Naive thymus-derived CD4-positive, alpha-beta T cell (primary cell): ENCODE results near the gene INO80C. TPM values are rescaled to one million over a fixed set of nuclear protein-coding genes. Genes with fewer than 3 reads are reported as not detected.
"Not testable (repeated sequence)": the region's sequence is repeated elsewhere in the genome, so short reads cannot be mapped to it uniquely, and the experiment has no call there.

Source experiments
- ATAC-seq: fragments of 150-1000 bp; cut with Tn5 transposase; 2 replicates; pipeline ENCODE4 v1.10.0; 2021; ENCODE audit warnings: mild to moderate bottlenecking, moderate library complexity
- CTCF ChIA-PET: fragments of 350-600 bp; sonication (Branson Sonifier 250); formaldehyde crosslinking; loops from one replicate; lab custom pipeline; 2021; ENCODE audit warnings: antibody characterized with exemption; lab: Charles Lee
- POLR2A ChIA-PET: fragments of 350-600 bp; sonication (Branson Sonifier 250); formaldehyde crosslinking; loops from one replicate; lab custom pipeline; 2021; ENCODE audit warnings: antibody characterized with exemption, inconsistent platforms; lab: Charles Lee
- DNase-seq, 9 donors: peaks; one replicate each; pipeline versions ENCODE4 v3.0.0 to v3.0.0-alpha.2; 2020 to 2022; ENCODE audit warnings: mixed read lengths in 1 of 9
- H3K27ac ChIP-seq: one replicate; pipeline ENCODE4 v1.7.0; 2013; ENCODE audit warnings: mild to moderate bottlenecking, low read depth, low read length, moderate library complexity
- H3K27me3 ChIP-seq, 2 donors: one replicate each; pipeline ENCODE4 v1.7.0; 2013; ENCODE audit warnings: low read length in 2 of 2, mild to moderate bottlenecking in 2 of 2, moderate library complexity in 2 of 2; ENCODE audit not compliant: control insufficient read depth in 2 of 2, insufficient read depth in 2 of 2
- H3K36me3 ChIP-seq, 3 experiments: 1 replicate in 2 of 3; 2 replicates in 1 of 3; pipeline ENCODE4 v1.7.0; 2013; ENCODE audit warnings: low read length in 3 of 3, mild to moderate bottlenecking in 3 of 3, moderate library complexity in 1 of 3; ENCODE audit not compliant: insufficient read depth in 3 of 3, control insufficient read depth in 2 of 3
- H3K4me1 ChIP-seq, 2 donors: one replicate each; pipeline ENCODE4 v1.7.0; 2013; ENCODE audit warnings: low read length in 2 of 2, mild to moderate bottlenecking in 2 of 2, moderate library complexity in 1 of 2; ENCODE audit not compliant: control insufficient read depth in 2 of 2, insufficient read depth in 2 of 2
- H3K4me3 ChIP-seq: 2 replicates; pipeline ENCODE4 v1.7.0; 2013; ENCODE audit warnings: mild to moderate bottlenecking, low read length
- H3K9me3 ChIP-seq, 3 experiments: 1 replicate in 2 of 3; 2 replicates in 1 of 3; pipeline ENCODE4 v1.7.0; 2013; ENCODE audit warnings: low read length in 3 of 3; ENCODE audit not compliant: control insufficient read depth in 2 of 3
- H3K27ac Mint-ChIP-seq, 9 donors: one replicate each; pipeline ENCODE4 v1.8.0; 2020 to 2022; ENCODE audit warnings: mixed read lengths in 9 of 9, mild to moderate bottlenecking in 8 of 9, moderate library complexity in 5 of 9, inconsistent platforms in 2 of 9
- H3K27me3 Mint-ChIP-seq, 5 donors: one replicate each; pipeline ENCODE4 v1.8.0; 2021 to 2022; ENCODE audit warnings: mixed read lengths in 5 of 5, mild to moderate bottlenecking in 1 of 5
- H3K36me3 Mint-ChIP-seq, 5 donors: one replicate each; pipeline ENCODE4 v1.8.0; 2020 to 2022; ENCODE audit warnings: mixed read lengths in 5 of 5, mild to moderate bottlenecking in 3 of 5, inconsistent platforms in 1 of 5
- H3K4me1 Mint-ChIP-seq, 7 donors: one replicate each; pipeline ENCODE4 v1.8.0; 2020 to 2022; ENCODE audit warnings: mixed read lengths in 7 of 7, mild to moderate bottlenecking in 3 of 7, inconsistent platforms in 1 of 7
- H3K4me3 Mint-ChIP-seq, 10 donors: one replicate each; pipeline ENCODE4 v1.8.0; 2020 to 2022; ENCODE audit warnings: mild to moderate bottlenecking in 10 of 10, mixed read lengths in 10 of 10, moderate library complexity in 6 of 10, inconsistent platforms in 2 of 10
- H3K9me3 Mint-ChIP-seq, 11 donors: one replicate each; pipeline ENCODE4 v1.8.0; 2020 to 2022; ENCODE audit warnings: mixed read lengths in 11 of 11, mild to moderate bottlenecking in 4 of 11, inconsistent platforms in 1 of 11, moderate library complexity in 1 of 11
- intact Hi-C, 2 donors: fragments of 100-400 bp; cut with micrococcal nuclease; formaldehyde crosslinking; loops; one replicate each; pipeline ENCODE4 v1.15.1; 2023
- polyA plus RNA-seq, 2 donors: library from polyadenylated mRNA; unstranded; fragments of 300-500 nt; fragmentation: Illumina TruSeq; gene quantifications; one replicate each; pipeline ENCODE4 v1.2.3, GENCODE V29; 2021
- total RNA-seq, 6 experiments: library from RNA in 5 of 6; stranded (reverse) in 5 of 6; gene quantifications; 1 replicate in 5 of 6; 2 replicates in 1 of 6; pipeline ENCODE4 v1.2.3 and lab custom pipeline; 2021 to 2026

The INO80C gene
- total and polyA plus RNA-seq, 7 experiments from 2014 or later = 20.2 to 26.8 (median 25.7) TPM

DNA sequence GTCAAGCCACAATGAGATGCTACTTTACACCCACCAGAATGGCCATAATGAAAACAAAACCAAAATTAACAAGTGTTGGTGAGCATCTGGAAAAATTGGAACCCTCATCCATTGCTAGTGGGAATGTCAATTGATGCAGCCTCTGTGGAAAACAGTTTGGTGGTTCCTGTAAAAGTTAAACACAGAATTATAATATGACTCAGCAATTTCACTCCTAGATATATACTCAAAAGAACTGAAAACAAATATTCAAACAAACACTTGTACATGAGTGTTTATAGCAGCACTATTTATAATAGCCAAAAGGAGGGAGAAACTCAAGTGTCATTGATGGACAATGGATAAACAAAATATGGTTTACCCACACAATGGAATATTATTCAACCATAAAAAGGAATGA is 43.0 kb downstream of the INO80C start:
- Mint-ChIP-seq H3K27me3 (peaks cover 0 to 5% (median 0%) of the 10 kb centered on the region in 5 donors), H3K27ac (no peak overlapping the region), H3K36me3 (peaks cover 0 to 4% (median 0%) of the 10 kb centered on the region in 5 donors), H3K4me3 (no peak overlapping the region), H3K9me3 (peaks cover 0 to 7% (median 0%) of the 10 kb centered on the region in 11 donors), H3K4me1 (peaks cover 0 to 9% (median 0%) of the 10 kb centered on the region in 7 donors)
- Histone ChIP-seq H3K4me3 (no peak overlapping the region), H3K27ac (no peak overlapping the region), H3K36me3 (no peaks in the 10 kb centered on the region), H3K4me1 (no peaks in the 10 kb centered on the region), H3K27me3 (peaks cover 0 to 3% of the 10 kb centered on the region in 2 donors), H3K9me3 (no peaks in the 10 kb centered on the region)
- DNase-seq = no peak
- ChIA-PET POLR2A (no interaction called here), CTCF (no interaction called here)
- ATAC-seq = no peak
- intact Hi-C loops = no loop called here

DNA sequence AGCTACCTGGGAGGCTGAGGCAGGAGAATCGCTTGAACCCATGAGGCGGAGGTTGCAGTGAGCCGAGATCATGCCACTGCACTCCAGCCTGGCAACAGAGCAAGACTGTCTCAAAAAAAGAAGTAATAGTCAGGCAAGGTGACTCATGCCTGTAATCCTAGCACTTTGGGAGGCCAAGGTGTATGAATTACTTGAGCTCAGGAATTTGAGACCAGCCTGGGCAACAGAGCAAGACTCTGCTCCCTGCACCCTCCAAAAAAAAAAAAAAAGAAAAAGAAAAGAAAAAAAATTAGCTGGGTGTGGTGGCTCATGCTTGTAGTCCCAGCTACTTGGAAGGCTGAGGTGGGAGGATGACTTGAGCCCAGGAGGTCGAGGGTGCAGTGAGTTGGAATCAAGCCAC is 44.7 kb downstream of the INO80C start:
- POLR2A ChIA-PET, H3K27ac ChIP-seq, H3K27ac Mint-ChIP-seq, CTCF ChIA-PET, ATAC-seq, H3K4me1 ChIP-seq, H3K9me3 Mint-ChIP-seq, H3K4me3 Mint-ChIP-seq, H3K4me3 ChIP-seq, DNase-seq, H3K27me3 ChIP-seq, H3K9me3 ChIP-seq, H3K27me3 Mint-ChIP-seq, intact Hi-C loops, H3K36me3 ChIP-seq, H3K4me1 Mint-ChIP-seq, H3K36me3 Mint-ChIP-seq: not testable (repeated sequence)

DNA sequence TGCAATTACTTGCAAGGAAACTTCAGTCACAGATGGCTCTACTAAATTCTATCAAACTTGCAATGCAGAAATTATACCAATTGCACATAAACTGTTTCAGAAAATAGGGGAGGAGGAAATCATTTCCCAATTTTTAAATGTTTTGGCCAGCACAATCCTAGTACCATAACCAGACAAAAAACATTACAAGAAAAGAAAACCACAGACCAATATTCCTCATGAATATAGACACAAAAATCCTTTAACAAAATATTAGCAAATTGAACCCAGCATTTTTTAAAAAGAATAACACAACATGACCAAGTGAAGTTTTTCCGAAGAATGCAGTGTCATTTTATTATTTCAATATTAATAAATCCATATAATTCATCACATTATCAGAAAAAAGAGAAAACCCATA is 45.8 kb downstream of the INO80C start:
- no peaks in the 10 kb centered on the region for H3K36me3 ChIP-seq
- Mint-ChIP-seq H3K27ac (no peak overlapping the region), H3K36me3 (peaks cover 0 to 4% (median 0%) of the 10 kb centered on the region in 5 donors), H3K4me3 (no peak overlapping the region), H3K9me3 (peaks cover 0 to 7% (median 0%) of the 10 kb centered on the region in 11 donors), H3K27me3 (peaks cover 0 to 9% (median 0%) of the 10 kb centered on the region in 5 donors), H3K4me1 (no peaks in the 10 kb centered on the region)
- ATAC-seq (no peak), DNase-seq (no peak)
- H3K27me3 ChIP-seq = peaks cover 0 to 3% of the 10 kb centered on the region in 2 donors
- H3K9me3 ChIP-seq = no peaks in the 10 kb centered on the region
- no peaks in the 10 kb centered on the region for H3K4me1 ChIP-seq
- intact Hi-C loops = no loop called here
- POLR2A ChIA-PET = no interaction called here
- H3K4me3 ChIP-seq = no peak overlapping the region
- H3K27ac ChIP-seq = no peak overlapping the region
- CTCF ChIA-PET = no interaction called here

DNA sequence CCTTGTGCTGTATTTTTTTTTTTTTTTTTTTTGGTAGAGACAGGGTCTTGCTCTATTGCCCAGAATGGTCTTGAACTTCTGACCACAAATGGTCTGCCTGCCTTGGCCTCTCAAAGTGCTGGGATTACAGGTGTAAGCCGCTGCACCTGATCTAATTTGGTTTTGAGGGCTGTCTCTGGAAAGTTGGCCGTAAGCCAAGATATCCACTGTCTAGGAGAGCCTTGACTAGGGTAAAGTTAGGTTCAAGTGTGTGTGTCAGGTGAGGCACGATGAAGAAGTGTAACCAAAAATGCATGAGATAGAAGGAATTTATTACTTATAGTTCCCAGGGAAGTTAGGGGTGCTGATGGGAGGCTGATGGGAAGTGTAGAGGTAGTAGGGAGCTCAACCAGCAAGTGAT is 46.7 kb downstream of the INO80C start:
- DNase-seq (no peak), ATAC-seq (no peak)
- Histone ChIP-seq H3K27ac (no peak overlapping the region), H3K27me3 (peaks cover 0 to 3% of the 10 kb centered on the region in 2 donors), H3K4me1 (no peaks in the 10 kb centered on the region), H3K4me3 (no peak overlapping the region), H3K9me3 (no peaks in the 10 kb centered on the region), H3K36me3 (no peaks in the 10 kb centered on the region)
- POLR2A ChIA-PET = no interaction called here
- H3K9me3 Mint-ChIP-seq = peaks cover 0 to 7% (median 0%) of the 10 kb centered on the region in 11 donors
- peak overlapping the region in 1 of 9 donors; percentile 43 for H3K27ac Mint-ChIP-seq
- peaks cover 0 to 9% (median 0%) of the 10 kb centered on the region in 5 donors for H3K27me3 Mint-ChIP-seq
- intact Hi-C loops = no loop called here
- CTCF ChIA-PET = no interaction called here
- no peak overlapping the region for H3K4me3 Mint-ChIP-seq
- peaks cover 0 to 4% (median 0%) of the 10 kb centered on the region in 5 donors for H3K36me3 Mint-ChIP-seq
- H3K4me1 Mint-ChIP-seq = no peaks in the 10 kb centered on the region

DNA sequence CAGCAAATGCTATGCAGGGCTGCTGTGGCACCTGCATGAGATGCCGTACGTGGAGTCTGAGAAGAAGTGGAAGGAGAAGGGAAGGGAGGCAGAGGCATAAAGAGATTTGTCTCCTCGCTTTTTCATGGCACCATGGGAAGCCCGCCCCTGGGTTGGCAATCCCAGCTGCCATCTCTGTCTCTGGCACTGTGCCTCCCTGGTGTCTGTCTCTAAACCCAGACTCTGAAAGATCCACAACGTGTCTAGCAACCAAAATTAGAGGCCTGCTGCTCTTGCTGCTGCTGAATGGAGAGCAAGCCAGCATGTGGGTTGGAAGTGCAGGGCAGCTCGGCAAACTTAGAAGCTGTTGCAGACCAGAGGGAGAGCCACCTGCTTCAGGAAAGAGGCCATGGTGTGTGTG is 53.1 kb downstream of the INO80C start:
- DNase-seq (no peak), ATAC-seq (no peak)
- H3K36me3 ChIP-seq = no peaks in the 10 kb centered on the region
- H3K27me3 ChIP-seq = no peaks in the 10 kb centered on the region
- no peaks in the 10 kb centered on the region for H3K9me3 ChIP-seq
- no peaks in the 10 kb centered on the region for H3K4me1 ChIP-seq
- H3K27me3 Mint-ChIP-seq = peaks cover 0 to 13% (median 3%) of the 10 kb centered on the region in 5 donors
- no peaks in the 10 kb centered on the region for H3K36me3 Mint-ChIP-seq
- H3K27ac Mint-ChIP-seq = no peak overlapping the region
- H3K4me1 Mint-ChIP-seq = peaks cover 0 to 6% (median 0%) of the 10 kb centered on the region in 7 donors
- no peaks in the 10 kb centered on the region for H3K9me3 Mint-ChIP-seq
- ChIA-PET POLR2A (no interaction called here), CTCF (no interaction called here)
- intact Hi-C loops = no loop called here
- no peak overlapping the region for H3K27ac ChIP-seq
- no peak overlapping the region for H3K4me3 ChIP-seq
- H3K4me3 Mint-ChIP-seq = no peak overlapping the region

DNA sequence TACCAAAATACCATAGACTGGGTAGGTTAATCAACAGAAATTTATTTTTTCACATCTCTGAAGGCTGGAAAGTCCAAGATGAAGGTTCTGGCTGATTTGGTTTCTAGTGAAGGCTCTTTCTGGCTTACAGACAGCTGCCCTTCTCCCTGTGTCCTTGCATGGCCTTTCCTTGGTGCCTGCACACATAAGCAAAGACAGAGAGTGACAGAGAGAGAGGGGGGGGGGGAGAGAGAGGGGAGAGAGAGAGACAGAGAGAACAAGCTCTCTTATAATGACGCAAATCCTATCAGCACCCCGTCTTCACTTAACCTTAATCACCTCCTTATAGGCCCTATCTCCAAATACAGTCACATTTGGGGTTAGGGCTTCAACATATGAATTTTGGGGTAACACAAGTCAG is 53.9 kb downstream of the INO80C start:
- ChIA-PET CTCF (no interaction called here), POLR2A (no interaction called here)
- no peak for DNase-seq
- no peak for ATAC-seq
- H3K36me3 Mint-ChIP-seq = no peaks in the 10 kb centered on the region
- no peak overlapping the region for H3K27ac Mint-ChIP-seq
- no peak overlapping the region for H3K4me3 Mint-ChIP-seq
- Histone ChIP-seq H3K4me1 (no peaks in the 10 kb centered on the region), H3K27me3 (no peaks in the 10 kb centered on the region), H3K4me3 (no peak overlapping the region), H3K9me3 (no peaks in the 10 kb centered on the region), H3K36me3 (no peaks in the 10 kb centered on the region), H3K27ac (no peak overlapping the region)
- no peaks in the 10 kb centered on the region for H3K9me3 Mint-ChIP-seq
- peaks cover 0 to 11% (median 3%) of the 10 kb centered on the region in 5 donors for H3K27me3 Mint-ChIP-seq
- H3K4me1 Mint-ChIP-seq = peaks cover 0 to 6% (median 0%) of the 10 kb centered on the region in 7 donors
- intact Hi-C loops = no loop called here

DNA sequence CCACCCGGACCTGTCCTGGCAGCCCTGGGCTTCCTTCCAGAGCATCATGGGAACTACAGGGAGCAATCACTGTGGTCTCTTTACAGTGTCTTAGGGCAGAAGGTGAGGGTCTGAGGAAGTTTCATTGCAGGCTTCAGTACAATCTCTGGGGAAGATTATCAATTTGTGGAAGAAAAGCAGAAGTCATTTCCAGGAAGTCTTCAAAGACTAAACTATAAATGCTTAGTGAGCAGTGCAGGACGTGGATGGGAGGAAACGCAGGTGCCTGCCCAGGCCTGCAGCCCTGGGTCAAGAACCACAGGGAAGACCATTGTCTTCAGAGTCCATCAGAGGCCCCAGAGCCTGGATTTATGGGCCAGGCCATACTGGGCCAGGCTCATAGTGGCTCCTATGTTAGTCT is 54.3 kb downstream of the INO80C start:
- ChIA-PET POLR2A (no interaction called here), CTCF (no interaction called here)
- no peak overlapping the region for H3K27ac Mint-ChIP-seq
- Histone ChIP-seq H3K27me3 (no peaks in the 10 kb centered on the region), H3K27ac (no peak overlapping the region), H3K36me3 (no peaks in the 10 kb centered on the region), H3K9me3 (no peaks in the 10 kb centered on the region), H3K4me3 (no peak overlapping the region), H3K4me1 (no peaks in the 10 kb centered on the region)
- H3K9me3 Mint-ChIP-seq = no peaks in the 10 kb centered on the region
- intact Hi-C loops = no loop called here
- H3K4me1 Mint-ChIP-seq = peaks cover 0 to 6% (median 0%) of the 10 kb centered on the region in 7 donors
- no peak for DNase-seq
- H3K27me3 Mint-ChIP-seq = peaks cover 0 to 11% (median 4%) of the 10 kb centered on the region in 5 donors
- peak; percentile 27 for ATAC-seq
- no peaks in the 10 kb centered on the region for H3K36me3 Mint-ChIP-seq
- H3K4me3 Mint-ChIP-seq = no peak overlapping the region
